GM12891 (cell line): ENCODE data around the gene CMIP.

ENCODE experiments used
- PAX5 ChIP-seq: IDR thresholded peaks from 2 replicates; pipeline ENCODE4 v1.6.1; 2011; ENCODE audit warnings: low read length, moderate library complexity, mild to moderate bottlenecking; ENCODE audit not compliant: insufficient read depth, severe bottlenecking
- POLR2A ChIP-seq: IDR thresholded peaks from 2 replicates; pipeline ENCODE4 v1.6.1; 2011; ENCODE audit warnings: low read depth, low read length, control low read depth
- POLR2AphosphoS5 ChIP-seq: IDR thresholded peaks from 2 replicates; pipeline ENCODE4 v1.6.1; 2011; ENCODE audit warnings: low read depth, low read length, control low read depth
- POU2F2 ChIP-seq: IDR thresholded peaks from 2 replicates; pipeline ENCODE4 v1.6.1; 2011; ENCODE audit warnings: low read depth, mild to moderate bottlenecking, control low read depth, low read length, moderate library complexity
- SPI1 ChIP-seq: IDR thresholded peaks from 2 replicates; pipeline ENCODE4 v1.6.1; 2011; ENCODE audit warnings: low read depth, low read length, control low read depth
- TAF1 ChIP-seq: IDR thresholded peaks from 2 replicates; pipeline ENCODE4 v1.6.1; 2011; ENCODE audit warnings: low read depth, low read length, control low read depth

GRCh38 chr16:81602256-81602776 lies 157.7 kb downstream of the CMIP start:
- no peak for TF ChIP-seq POLR2AphosphoS5
- TF ChIP-seq SPI1: no peak
- no peak for TF ChIP-seq POLR2A
- TF ChIP-seq POU2F2: no peak
- TF ChIP-seq TAF1: no peak
- no peak for TF ChIP-seq PAX5
